ENCODE measurements around the gene FAM222A. TPM values are rescaled to one million over a fixed set of nuclear protein-coding genes. Genes with fewer than 3 reads are reported as not detected.
A peak's percentile ranks its signal among the peaks of the same experiment; 100 is the strongest.

Gene FAM222A
- total RNA-seq, 4 donors from 2014 or later: 4.8 to 7.2 (median 6.1) TPM

DNA sequence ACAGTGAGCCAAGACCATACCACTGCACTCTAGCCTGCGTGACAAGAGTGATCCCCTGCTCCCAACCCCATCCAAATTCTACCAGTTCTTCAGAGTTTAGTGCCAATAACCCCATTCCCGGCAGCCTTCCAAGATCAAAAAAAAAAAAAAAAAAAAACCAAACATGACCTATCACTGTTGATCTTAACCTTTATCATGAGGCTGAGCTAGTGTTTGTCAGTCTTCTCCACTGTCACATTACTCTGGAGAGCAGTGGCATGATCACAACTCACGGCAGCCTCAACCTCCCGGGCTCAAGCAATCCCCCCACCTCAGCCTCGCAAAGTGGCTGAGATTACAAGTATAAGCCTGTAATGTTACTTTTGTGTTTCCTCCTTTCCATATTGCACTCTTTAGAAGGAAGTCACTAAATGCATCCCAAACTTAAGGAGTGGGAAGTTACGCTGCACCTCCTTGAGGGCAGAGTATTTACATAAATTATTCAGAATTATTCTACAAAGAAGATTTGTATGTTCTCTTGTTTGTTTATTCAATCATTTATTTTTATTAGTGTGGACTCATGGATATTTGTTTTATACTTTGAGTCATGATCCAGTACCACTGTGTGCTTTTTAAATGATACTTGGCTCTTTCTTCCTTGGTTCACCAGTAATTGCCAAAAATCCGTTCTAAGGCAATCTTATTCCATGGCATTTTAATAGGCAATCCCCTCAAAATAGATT is 31.5 kb upstream of the FAM222A start:
- intact Hi-C loops (cut with DNase I; ENCODE audit: low total_unique reads): no loop called here
- no peak overlapping the region for H3K4me3 ChIP-seq (ENCODE audit: low read depth, poor library complexity, severe bottlenecking)
- TF ChIP-seq, protein P1, sequence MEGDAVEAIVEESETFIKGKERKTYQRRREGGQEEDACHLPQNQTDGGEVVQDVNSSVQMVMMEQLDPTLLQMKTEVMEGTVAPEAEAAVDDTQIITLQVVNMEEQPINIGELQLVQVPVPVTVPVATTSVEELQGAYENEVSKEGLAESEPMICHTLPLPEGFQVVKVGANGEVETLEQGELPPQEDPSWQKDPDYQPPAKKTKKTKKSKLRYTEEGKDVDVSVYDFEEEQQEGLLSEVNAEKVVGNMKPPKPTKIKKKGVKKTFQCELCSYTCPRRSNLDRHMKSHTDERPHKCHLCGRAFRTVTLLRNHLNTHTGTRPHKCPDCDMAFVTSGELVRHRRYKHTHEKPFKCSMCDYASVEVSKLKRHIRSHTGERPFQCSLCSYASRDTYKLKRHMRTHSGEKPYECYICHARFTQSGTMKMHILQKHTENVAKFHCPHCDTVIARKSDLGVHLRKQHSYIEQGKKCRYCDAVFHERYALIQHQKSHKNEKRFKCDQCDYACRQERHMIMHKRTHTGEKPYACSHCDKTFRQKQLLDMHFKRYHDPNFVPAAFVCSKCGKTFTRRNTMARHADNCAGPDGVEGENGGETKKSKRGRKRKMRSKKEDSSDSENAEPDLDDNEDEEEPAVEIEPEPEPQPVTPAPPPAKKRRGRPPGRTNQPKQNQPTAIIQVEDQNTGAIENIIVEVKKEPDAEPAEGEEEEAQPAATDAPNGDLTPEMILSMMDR (IDR thresholded peaks at IDR 0.05): no peak
- no peak for TF ChIP-seq POLR2A (IDR thresholded peaks at IDR 0.05)
- 69 to 78% methylated on average over 7 of the region's 7 CpGs for WGBS, 2 donors
- DNase-seq (ENCODE audit: low spot score in 2 of 2): no peak

GRCh38 chr12:109682708-109683060 is 30.9 kb upstream of the FAM222A start:
- H3K4me3 ChIP-seq (ENCODE audit: low read depth, poor library complexity, severe bottlenecking): no peak overlapping the region
- TF ChIP-seq, protein P1 (IDR thresholded peaks at IDR 0.05): no peak
- TF ChIP-seq POLR2A (IDR thresholded peaks at IDR 0.05): no peak
- DNase-seq (ENCODE audit: low spot score in 2 of 2): no peak
- 89 to 90% methylated on average over 1 of the region's 1 CpG for whole genome bisulfite sequencing, 2 donors
- intact Hi-C loops (cut with DNase I; ENCODE audit: low total_unique reads): no loop called here

DNA sequence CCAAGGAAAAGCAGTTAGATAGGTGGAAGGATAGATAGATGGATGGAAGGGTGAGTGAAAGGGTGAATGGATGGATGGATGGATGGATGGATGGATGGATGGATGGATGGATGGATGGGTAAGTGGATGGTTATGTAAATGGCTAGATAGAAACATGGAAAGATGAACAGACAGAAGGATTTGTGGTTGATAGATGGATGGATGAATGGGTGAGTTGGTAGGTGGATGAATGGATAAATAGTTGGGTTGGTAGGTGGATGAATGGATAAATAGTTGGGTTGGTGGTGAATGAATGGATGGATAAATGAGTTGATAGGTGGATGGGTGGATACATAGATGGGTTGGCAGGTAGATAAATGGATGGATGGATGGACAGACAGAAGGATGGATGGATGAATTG is 30.3 kb upstream of the FAM222A start:
- intact Hi-C loops (cut with DNase I; ENCODE audit: low total_unique reads): no loop called here
- H3K4me3 ChIP-seq (ENCODE audit: low read depth, poor library complexity, severe bottlenecking): no peak overlapping the region
- no peak for DNase-seq (ENCODE audit: low spot score in 2 of 2)
- TF ChIP-seq, protein P1 (IDR thresholded peaks at IDR 0.05): peak in 1 of 3 donors; percentile 14
- no peak for TF ChIP-seq POLR2A (IDR thresholded peaks at IDR 0.05)

DNA sequence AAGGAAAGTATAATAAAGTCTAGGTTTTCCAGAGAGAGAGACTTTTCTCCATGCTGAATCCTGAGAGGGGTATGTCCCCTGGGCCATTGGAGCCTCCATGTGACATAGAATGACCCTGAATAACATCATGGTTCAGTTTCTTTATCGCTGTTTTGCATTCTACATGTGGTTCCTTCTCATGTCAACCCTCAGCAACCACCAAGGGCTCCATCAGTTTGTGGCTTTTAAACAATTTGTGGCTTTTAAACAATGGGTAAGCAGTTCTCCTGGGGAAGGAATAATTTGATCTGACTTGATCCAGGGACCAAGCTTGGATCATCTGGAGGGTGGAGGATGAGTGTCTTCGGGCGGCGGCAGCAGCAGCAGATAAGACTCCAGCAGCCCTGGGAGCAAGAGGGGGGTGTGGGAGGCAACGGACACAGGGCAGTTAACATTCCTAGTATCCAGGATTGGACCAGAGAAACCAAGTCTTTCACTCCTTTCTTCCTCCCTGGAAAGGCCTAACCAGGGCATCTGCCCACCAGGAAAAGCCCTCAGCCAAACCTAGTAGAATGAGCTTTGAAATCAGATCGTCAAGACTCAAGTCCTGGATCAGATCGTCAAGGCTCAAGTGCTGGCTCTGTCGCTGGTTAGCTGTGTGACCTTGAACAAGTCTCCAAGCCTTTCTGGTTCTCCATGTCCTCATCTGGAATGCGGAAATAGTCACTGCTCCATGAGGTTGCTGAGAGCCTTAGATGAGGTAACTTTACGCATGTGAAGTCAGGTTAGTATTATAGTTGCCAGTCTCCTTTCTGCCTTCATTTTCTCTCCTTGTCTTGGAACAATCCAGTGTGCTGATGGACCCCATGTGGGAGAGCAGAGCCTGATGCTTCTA is 27.8 kb upstream of the FAM222A start:
- no peak overlapping the region for H3K4me3 ChIP-seq (ENCODE audit: low read depth, poor library complexity, severe bottlenecking)
- intact Hi-C loops (cut with DNase I; ENCODE audit: low total_unique reads): no loop called here
- TF ChIP-seq, protein P1 (IDR thresholded peaks at IDR 0.05): no peak
- 86 to 92% methylated on average over 10 of the region's 10 CpGs for WGBS, 2 donors
- no peak for DNase-seq (ENCODE audit: low spot score in 2 of 2)

- 86 to 87% methylated on average over 7 of the region's 7 CpGs for WGBS, 2 donors
- TF ChIP-seq, protein P1 (IDR thresholded peaks at IDR 0.05): no peak
- TF ChIP-seq POLR2A (IDR thresholded peaks at IDR 0.05): no peak
- no peak overlapping the region for H3K4me3 ChIP-seq (ENCODE audit: low read depth, poor library complexity, severe bottlenecking)
- intact Hi-C loops (cut with DNase I; ENCODE audit: low total_unique reads): no loop called here
- DNase-seq (ENCODE audit: low spot score in 2 of 2): no peak
These were observed 27.1 kb upstream of the FAM222A start for GRCh38 chr12:109686523-109686922.

Measured in lower leg skin (tissue), 4 donors.